ENCODE results near the gene SHH.

DNA sequence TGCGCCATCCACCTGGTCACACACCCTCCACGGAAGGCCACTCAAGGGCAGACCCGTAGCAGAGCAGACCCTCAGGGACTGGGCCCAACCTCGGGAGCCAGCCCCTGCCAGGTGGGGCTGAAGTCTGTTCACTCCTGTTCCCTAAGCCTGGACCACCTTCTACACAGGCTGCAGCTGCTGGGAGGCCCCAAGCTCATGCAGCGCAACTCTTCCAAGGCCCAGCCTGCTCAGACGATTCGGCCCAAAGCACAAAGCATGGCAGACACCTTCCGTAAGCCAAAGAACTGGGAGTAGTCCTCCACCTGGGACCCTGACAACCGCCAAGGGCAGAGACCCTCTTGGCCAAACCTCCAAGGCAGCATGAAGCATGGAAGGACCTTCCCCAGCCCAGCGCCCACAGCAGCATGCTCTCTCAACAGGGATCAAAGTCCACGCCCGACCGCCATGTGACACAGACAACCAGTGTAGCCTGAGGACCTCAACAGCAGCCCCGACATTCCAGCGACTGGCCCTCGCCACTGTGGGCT lies 11.5 kb downstream of the SHH start:
- TF ChIP-seq CTCF (conservative IDR thresholded peaks at IDR 0.05; ENCODE audit: low read length): no peak
- no peak for TF ChIP-seq EZH2phosphoT487 (IDR thresholded peaks at IDR 0.05; ENCODE audit: borderline replicate concordance)

All from Loucy (cell line).